Body of pancreas (tissue), 4 donors: ENCODE data around the gene CNPPD1.

Experiments
- CTCF ChIP-seq, 7 experiments: fragments of 450-650 bp in 4 of 7; fragments of 200-600 bp in 3 of 7; sonication (generic) in 3 of 7; IDR thresholded peaks; one replicate each; pipeline ENCODE4 v1.5.1; 2016 to 2019; ENCODE audit warnings: antibody characterized with exemption in 7 of 7
- POLR2A ChIP-seq, 3 donors: fragments of 450-650 bp; IDR thresholded peaks; one replicate each; pipeline ENCODE4 v1.6.1; 2016; ENCODE audit warnings: antibody characterized with exemption in 3 of 3, mild to moderate bottlenecking in 2 of 3

- TF ChIP-seq POLR2A (IDR thresholded peaks at IDR 0.05) (no peak), CTCF (IDR thresholded peaks at IDR 0.05) (no peak)
Observed at GRCh38 chr2:219209236-219210195, 32.8 kb upstream of the CNPPD1 start.
